ENCODE measurements around the gene ZNF580. TPM values are rescaled to one million over a fixed set of nuclear protein-coding genes. Genes with fewer than 3 reads are reported as not detected.

Gene ZNF580
- total and polyA plus RNA-seq, 7 donors, result 10.4 to 45.5 (median 24.0) TPM

DNA sequence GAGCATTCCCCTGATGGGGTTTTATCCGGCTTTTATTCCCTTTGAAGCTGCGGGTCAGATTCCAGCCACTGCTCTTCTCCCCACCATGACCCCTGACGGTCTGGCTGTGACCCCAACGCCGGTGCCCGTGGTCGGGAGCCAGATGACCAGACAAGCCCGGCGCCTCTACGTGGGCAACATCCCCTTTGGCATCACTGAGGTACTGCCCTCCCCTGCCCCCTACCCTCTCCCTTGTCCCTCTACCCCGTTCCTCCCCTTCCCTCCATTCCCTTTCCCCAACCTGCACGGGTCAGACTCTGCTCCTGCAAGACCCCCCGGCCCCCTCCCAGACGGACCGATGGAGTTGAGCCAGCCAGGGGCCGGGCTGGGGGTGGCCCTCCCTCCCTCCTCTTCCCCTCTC, 20.2 kb downstream of the ZNF580 start:
- H3K9me3 ChIP-seq, result no peaks in the 10 kb centered on the region

DNA sequence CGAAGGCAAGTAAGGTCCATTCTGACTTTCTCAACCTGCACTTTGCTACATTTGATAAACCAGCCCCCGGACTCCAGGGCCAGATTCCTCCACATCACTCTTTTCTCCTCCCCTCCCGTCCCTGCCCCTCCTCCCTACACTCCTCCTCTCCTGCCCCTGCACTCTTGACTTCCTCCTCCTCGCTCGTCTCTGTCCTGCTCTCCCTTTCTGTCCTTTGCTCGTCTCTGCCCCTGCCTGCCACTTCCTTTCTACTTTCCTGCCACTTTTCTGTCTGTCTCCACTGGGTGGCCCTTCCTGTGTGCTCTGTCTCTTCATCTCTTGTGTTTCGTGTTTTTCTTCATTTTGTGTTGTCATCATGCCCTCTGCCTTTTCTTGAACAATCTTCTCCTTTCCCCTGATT, 21.0 kb downstream of the ZNF580 start:
- H3K27me3 ChIP-seq, result no peaks in the 10 kb centered on the region
- H3K4me1 ChIP-seq, result peaks cover 0 to 34% (median 31%) of the 10 kb centered on the region in 4 donors
- no peak overlapping the region for H3K4me3 ChIP-seq
- 72 to 74% methylated on average over 7 of the region's 7 CpGs for WGBS, 2 donors
- intact Hi-C loops (cut with DNase I), result no loop called here
- no peak for DNase-seq
- TF ChIP-seq EP300 (IDR thresholded peaks at IDR 0.05) (no peak), POLR2AphosphoS5 (IDR thresholded peaks at IDR 0.05) (no peak), CTCF (IDR thresholded peaks at IDR 0.05) (no peak), POLR2A (IDR thresholded peaks at IDR 0.05) (no peak)
- H3K27ac ChIP-seq, result no peak overlapping the region
- no peaks in the 10 kb centered on the region for H3K9me3 ChIP-seq
- peaks cover 53 to 78% (median 63%) of the 10 kb centered on the region in 4 donors for H3K36me3 ChIP-seq

More for the DNA sequence above, 20.2 kb downstream of the ZNF580 start:
- H3K4me3 ChIP-seq, result no peak overlapping the region
- no peak for TF ChIP-seq EP300 (IDR thresholded peaks at IDR 0.05)
- TF ChIP-seq CTCF (IDR thresholded peaks at IDR 0.05), result no peak
- TF ChIP-seq POLR2A (IDR thresholded peaks at IDR 0.05), result no peak
- TF ChIP-seq POLR2AphosphoS5 (IDR thresholded peaks at IDR 0.05), result no peak
- intact Hi-C loops (cut with DNase I), result no loop called here
- H3K36me3 ChIP-seq, result peaks cover 45 to 69% (median 54%) of the 10 kb centered on the region in 4 donors
- WGBS, 2 donors, result 77 to 88% methylated on average over 16 of the region's 16 CpGs
- no peaks in the 10 kb centered on the region for H3K27me3 ChIP-seq
- peaks cover 0 to 42% (median 39%) of the 10 kb centered on the region in 4 donors for H3K4me1 ChIP-seq
- H3K27ac ChIP-seq, result no peak overlapping the region
- no peak for DNase-seq

DNA sequence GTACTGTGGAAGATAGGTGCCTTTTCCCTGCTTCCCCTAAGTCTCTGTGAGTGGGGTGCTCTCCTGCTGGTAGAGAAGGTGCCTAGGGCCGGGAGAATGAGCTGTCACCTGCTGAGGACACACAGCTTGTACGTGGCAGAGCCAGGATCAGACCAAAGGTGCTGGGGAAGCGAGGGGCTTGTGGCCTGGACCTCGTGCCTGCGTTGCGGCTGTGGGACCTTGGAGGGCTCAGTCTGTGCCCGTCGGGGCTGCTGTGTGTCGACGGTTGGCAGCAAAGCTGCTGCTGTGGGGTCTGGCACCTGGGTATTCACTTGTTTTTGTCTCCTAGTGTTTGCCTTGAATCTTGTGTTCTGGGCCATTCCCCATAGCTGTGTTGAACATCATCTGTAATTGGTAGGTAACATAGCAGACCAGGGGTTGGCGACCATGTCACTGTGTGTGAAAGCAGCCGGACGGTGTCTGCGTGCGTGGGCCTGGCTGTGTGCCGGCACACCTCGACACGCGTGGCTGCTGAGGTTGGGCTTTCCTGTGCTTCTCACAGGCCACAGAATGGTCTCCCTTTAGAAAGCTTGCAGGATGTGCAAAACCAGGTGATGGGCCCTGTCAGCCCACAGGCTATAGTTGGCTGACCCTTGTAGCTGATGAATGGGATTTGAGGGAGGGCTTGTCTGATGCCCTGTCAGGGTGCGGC, 23.2 kb downstream of the ZNF580 start:
- no peak for DNase-seq
- intact Hi-C loops (cut with DNase I), result no loop called here
- no peak for TF ChIP-seq EP300 (IDR thresholded peaks at IDR 0.05)
- no peak for TF ChIP-seq CTCF (IDR thresholded peaks at IDR 0.05)
- no peak for TF ChIP-seq POLR2AphosphoS5 (IDR thresholded peaks at IDR 0.05)
- no peak for TF ChIP-seq POLR2A (IDR thresholded peaks at IDR 0.05)
- Histone ChIP-seq H3K4me1 (peaks cover 0 to 12% (median 9%) of the 10 kb centered on the region in 4 donors), H3K4me3 (no peak overlapping the region), H3K27me3 (no peaks in the 10 kb centered on the region), H3K27ac (no peak overlapping the region), H3K9me3 (no peaks in the 10 kb centered on the region), H3K36me3 (peaks cover 61 to 97% (median 81%) of the 10 kb centered on the region in 4 donors)
- whole genome bisulfite sequencing, 2 donors, result 91 to 94% methylated on average over 20 of the region's 20 CpGs

- TF ChIP-seq CTCF (IDR thresholded peaks at IDR 0.05) (no peak), POLR2AphosphoS5 (IDR thresholded peaks at IDR 0.05) (no peak), EP300 (IDR thresholded peaks at IDR 0.05) (no peak), POLR2A (IDR thresholded peaks at IDR 0.05) (no peak)
- H3K4me1 ChIP-seq, result no peaks in the 10 kb centered on the region
- no peak for DNase-seq
- no peak overlapping the region for H3K27ac ChIP-seq
- intact Hi-C loops (cut with DNase I), result no loop called here
- H3K4me3 ChIP-seq, result no peak overlapping the region
- H3K27me3 ChIP-seq, result no peaks in the 10 kb centered on the region
- H3K36me3 ChIP-seq, result peaks cover 64 to 95% (median 84%) of the 10 kb centered on the region in 4 donors
- WGBS, 2 donors, result 87 to 93% methylated on average over 12 of the region's 12 CpGs
- no peaks in the 10 kb centered on the region for H3K9me3 ChIP-seq
Measured at GRCh38 chr19:55666343-55667005, 25.7 kb downstream of the ZNF580 start.

Data from sigmoid colon (tissue), 7 donors.